HG02981 (cell line): Measurements from ENCODE around the gene LILRB3.
"Not testable (repeated sequence)": the region's sequence is repeated elsewhere in the genome, so short reads cannot be mapped to it uniquely, and the experiment has no call there.

Source experiments
- ATAC-seq: cut with Tn5 transposase; IDR thresholded peaks from one replicate; pipeline ENCODE4 v1.9.1; 2021; ENCODE audit warnings: mild to moderate bottlenecking, moderate library complexity; ENCODE audit not compliant: unreplicated experiment

LILRB3 gene

DNA sequence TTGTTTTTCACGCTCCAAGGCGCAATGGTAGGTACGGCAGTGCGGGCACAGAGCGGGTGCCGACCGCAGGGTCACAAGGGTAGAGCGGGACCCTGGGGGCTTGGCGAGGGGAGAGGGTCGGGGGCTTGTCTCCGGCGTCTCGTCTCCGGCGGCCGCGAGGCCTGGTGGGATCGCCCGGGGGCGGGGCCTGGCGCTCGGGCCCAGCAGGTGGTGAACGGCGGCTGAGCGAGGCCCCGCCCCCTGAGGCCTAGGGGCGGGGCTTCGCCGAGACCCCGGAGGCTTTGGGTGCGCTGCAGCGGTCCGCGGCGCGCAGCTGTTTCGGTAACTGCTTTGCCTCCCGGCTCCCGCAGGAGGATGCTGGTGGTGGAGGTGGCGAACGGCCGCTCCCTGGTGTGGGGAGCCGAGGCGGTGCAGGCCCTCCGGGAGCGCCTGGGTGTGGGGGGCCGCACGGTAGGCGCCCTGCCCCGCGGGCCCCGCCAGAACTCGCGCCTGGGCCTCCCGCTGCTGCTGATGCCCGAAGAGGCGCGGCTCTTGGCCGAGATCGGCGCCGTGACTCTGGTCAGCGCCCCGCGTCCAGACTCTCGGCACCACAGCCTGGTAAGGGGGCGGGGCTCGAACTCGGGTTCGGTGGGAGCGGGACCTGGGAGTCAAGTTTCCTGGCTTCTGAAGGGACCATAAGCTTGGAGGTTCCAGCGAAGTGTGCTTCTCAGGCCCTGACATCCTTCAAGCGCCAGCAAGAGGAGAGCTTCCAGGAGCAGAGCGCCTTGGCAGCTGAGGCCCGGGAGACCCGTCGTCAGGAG lies 31.6 kb downstream of the LILRB3 start, which contains the start of gene TSEN34:
Gene TSEN34, plus strand, starts transcription at position 298 of the 800 bp plus-strand sequence. Its CDS starts 57 bp downstream, at position 355.
- peak; percentile 20 for ATAC-seq

DNA sequence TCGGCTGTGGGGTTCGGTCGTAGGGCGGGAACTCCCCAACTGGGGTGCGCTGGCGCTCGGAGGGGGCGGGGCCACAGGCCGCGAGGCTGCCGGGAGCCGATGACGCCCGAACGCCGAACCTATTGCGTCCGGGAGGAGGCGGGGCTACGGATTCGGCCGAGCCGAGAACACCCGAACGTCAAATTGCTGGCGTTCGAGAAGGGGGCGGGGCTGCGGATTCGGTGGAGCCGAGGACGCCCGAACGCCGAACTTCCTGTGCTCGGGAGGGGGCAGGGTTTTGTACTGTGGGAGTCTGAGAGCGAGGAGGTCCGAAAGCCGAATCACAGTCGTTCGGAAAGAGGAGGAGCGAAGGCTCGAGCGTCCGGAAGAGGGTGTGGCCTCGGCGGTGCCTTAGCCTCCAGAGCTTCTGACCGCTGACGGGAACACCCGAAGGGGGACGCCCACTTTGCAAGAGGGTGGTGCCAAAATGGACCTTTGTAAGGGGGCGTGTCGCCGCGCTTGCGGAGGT lies 32.2 kb downstream of the LILRB3 start:
- ATAC-seq: peak; percentile 45

DNA sequence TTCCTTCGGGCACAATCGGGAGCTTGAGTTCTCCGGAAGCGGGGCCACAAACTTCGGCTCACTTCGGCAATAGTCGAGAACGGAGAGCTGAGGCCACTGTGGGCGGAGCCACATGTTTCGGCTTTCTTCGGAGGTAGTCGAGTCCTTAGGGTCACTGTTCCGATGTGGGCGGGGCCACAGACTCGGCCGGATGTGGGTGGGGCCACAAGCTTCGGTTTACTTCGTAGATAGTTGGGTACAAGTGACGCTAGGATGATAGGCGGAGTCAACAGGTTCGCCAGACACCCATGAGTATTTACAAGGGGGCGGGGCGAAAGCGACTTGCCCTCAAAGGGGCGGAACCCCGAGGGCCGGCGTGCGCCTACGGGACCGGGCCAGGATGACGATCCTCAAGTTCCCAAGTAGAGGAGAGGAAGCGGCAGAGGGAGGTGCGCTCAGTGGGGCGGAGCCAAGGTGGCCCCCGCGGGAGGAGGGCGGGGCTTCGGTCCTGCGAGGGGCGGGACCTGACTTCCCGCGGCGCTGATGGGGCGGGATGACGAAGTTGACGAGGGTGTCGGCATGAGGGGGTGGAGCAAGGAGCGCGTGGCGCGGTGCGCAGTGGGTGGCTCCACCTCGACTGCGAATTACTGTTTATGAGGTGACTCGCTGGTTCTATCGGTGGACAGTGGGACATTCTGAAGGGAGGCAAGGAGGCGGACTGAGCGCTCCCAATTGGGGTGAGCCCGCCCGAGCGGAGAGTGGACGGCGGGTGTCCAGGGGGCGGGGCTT lies 32.9 kb downstream of the LILRB3 start:
- ATAC-seq: peak; percentile 38

DNA sequence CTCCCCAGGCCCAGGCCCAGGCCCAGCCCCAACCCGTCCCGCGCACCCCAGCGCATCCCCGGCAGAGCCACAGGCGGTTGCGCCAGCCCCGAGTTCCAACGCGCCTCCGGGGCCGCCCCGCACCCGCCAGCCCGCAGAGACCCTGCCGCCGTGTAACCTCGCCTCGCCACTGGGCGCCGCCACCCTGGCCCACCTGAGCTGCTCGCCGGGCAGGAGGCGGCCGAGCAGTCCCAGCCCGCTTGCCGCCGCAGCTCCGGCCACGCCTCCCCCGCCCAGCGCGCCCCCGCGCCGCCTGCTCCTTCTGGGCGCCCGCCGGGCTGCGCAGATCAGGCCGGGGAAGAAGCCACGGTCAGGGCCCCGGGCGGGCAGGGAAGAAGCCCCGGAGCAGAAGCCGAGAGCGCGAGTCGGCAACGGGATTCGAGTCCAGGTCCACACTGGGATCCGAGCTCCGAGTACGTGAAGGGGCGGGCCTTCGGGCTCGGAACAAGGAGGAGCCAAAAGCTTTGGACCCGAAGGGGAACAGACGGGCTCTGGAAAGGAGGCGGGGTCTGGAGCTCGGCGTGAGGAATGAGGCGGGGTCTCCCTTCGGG lies 33.6 kb downstream of the LILRB3 start, which contains the start of gene MBOAT7:
Gene MBOAT7, minus strand, starts transcription at position 436 of the 590 bp plus-strand sequence. CDS start 1,072 bp downstream, outside the sequence.
- ATAC-seq: peak; percentile 17

DNA sequence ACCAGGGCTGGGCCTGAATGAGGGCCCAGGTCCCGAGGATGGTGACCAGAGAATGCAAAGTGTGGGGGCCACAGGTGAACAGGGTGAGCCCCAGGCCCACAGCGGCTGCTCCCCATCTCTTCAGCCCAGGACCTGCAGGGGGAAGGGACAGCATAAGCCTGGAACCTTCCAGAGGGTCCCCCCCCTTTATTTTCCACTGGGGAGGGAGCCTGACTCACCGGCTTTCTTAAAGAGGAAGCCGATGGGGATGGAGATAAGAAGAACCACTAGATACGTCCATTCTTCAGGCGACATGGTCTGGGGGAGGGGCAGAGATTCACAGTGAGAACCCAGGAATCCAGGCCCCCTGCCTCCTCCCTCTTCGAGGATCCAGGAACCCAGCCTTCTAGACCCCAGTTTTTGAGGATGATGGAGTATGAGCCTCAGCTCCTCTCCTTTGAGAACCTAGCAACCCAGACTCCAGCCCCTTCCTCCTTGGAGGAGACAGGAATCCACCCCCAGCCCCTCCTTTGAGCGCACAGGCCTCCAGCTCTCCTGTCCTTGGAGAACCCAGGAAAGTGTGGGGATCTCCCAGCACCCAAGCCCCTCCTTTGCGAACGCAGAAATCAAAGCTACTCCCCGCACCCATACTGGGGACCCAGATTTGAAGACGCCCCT lies 34.5 kb downstream of the LILRB3 start:
- no peak for ATAC-seq

DNA sequence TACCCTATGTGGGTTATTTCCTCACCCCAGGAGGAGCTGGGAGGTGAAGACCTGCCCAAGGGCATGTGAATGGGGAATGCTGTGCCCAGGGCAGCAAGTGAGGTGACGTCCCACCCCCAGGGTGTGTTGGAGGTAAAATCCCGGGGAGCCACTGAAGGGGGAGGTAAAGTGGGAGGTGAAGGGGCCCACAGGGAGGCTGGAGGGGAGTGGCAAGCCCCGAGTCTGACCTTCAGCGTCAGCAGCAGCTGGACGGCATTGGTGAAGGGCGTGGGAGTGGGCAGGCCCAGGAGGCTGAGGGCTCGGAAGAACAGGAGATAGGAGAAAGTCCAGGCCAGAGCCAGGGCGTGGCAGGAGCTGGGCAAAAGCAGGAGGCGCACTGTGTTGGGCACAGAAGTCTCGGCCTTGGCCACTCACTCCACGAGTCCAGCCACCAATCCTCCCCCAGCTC lies 35.8 kb downstream of the LILRB3 start:
- no peak for ATAC-seq

DNA sequence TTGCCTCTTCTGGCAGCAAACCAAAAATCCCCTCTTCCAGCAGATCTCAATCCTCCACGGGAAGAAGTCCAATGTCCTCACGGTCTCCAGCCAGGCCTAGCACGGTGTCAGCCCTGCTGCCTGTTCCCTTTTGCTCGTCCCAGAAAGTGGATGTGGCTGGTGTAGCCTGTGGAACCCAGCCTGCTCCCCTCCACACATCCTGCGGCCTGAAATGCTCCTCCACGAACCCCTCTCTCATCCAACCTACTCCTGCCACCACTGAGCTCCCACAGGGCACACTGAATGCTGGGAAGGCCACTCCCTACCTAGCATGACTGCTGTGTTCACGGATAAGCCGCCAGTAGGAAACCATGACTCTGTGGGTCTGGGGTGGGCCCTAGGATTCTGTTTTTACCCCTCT lies 36.5 kb downstream of the LILRB3 start:
- ATAC-seq: no peak

DNA sequence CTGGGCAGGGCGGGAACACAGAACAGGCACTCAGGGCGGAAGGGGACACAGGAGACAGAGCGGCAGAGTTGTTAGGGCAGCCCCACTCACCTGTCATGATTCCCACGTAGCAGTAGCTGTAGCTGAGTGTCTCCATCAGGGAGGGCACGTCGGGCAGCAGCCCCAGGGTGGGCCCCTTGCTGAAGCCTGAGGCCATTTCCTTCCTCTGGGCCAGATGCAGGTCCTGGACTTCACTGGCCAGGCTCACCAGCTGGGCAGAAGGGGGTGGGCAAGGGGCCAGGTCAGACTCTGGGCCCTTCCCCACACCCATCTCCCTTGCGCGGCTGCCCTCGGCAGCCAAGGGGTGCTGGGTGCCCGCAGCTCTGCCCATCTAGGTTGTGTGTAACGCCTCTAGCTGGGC lies 39.4 kb downstream of the LILRB3 start:
- no peak for ATAC-seq

DNA sequence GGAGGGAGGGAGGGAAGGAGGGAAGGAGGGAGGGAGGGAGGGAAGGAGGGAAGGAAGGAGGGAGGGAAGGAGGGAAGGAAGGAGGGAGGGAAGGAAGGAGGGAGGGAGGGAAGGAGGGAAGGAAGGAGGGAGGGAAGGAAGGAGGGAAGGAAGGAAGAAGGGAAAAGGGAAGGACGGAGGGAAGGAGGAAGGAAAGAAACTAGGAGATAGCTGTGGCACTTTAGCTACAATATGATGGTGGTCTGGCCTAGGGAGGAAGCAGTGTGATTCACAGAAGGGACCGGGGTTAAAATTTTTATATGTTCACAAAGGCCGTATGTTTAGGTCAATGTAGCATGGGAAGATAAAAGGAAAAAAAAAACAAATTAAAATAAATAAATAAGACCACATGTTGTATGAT lies 40.9 kb downstream of the LILRB3 start:
- ATAC-seq: not testable (repeated sequence)

DNA sequence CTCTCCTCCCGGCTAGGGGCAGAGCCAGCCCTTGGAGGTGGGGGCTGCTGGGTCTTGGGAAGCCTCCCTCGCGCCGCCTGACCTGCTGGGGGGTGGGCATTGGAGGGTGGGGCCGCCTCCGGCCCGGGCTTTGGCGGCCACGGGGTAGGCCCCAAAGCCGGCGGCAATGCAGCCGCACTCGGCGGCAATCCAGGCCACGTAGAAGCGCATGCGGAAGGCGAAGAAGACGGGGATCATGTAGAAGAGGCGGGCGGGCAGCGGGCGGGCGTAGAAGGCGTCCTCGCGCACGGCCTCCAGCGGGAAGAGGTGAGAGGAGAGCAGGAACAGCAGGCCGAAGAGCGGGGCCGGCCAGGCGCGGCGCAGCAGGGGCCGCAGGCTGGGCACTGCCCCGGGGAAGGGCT lies 42.1 kb downstream of the LILRB3 start:
- ATAC-seq: no peak

DNA sequence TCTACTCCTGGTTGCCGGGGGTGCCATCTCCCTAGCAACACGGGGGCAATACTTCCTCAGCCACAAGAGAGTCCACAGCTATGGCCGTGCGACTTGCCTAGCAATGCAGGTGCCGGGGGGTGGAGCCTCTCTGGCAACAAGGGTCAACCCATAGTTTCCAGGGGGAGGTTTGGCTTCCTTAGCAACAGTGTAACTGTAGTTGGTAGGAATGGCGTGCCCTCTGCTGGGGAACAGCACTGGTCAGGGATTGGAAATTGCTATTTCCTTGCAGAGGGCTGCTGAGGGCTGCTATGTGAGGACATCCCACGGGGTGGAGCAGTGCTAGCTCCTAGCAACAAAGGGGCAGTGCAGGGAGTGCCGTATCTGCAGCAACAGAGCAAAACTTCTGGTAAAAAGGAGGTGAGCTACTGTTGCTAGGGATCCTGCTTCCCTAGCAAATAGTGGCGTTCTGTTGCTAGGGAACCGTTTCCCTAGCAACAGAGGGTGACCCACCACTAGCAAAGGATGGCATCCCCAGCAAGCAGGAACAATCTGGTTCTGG lies 42.8 kb downstream of the LILRB3 start:
- ATAC-seq: no peak

DNA sequence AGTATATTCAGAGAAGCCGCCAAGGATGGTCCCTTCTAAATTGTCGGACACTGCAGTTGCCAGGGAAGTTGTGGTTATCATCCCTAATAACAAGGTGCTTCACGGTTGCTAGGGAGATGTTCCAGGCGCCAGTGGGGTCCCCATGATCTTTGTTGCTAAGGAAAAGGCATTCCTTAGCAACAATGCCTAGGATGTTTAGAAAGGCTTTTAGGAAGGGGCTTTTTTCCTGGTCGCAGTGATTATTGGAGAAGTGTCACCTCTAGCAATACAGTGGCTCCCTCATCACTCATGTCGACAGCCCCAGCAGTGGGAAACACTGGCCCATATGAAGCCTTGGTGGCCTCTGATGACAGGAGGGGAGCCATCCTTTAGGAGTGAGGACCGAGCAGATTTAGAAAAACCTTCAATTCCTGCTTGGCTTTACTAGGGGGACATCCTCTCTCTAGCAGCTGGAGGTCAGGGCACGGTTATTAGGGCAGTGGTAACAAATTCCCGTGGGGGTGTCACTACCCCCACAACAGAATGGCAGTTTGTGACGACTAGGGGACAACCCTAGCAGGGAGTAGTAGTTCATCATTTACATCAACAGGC lies 43.5 kb downstream of the LILRB3 start:
- no peak for ATAC-seq

DNA sequence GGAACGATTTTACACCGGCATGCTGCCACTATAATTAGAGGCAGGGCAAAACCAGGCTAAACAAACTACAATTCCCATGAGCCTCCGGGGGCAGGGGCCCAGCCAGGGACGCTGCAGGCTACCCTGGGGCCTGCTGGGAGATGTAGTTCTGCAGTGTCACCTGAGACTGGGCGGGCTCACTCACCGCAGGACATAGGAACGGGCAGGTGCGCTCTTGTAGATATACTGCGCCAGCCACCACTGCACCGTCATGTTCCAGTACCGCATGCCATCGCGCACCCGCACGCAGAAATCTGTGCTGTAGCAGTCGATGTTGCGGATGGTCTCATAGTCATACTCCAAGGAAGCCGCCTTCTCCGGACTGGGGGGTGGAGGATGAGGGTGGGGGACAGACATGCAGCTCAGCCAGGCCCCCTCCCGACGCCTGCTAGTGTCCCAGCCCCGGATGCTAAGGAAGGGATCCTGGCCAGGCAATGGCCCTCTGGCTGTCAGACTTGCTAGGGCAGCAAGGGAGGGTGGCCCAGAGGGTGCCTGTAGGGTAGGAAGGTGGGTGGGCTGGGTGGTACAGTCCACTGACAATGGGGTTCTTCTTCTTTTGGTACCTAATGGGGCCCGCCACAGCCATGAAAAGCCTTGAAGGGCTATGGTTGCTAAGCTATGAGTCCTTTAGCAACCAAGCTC lies 44.1 kb downstream of the LILRB3 start:
- ATAC-seq: no peak

DNA sequence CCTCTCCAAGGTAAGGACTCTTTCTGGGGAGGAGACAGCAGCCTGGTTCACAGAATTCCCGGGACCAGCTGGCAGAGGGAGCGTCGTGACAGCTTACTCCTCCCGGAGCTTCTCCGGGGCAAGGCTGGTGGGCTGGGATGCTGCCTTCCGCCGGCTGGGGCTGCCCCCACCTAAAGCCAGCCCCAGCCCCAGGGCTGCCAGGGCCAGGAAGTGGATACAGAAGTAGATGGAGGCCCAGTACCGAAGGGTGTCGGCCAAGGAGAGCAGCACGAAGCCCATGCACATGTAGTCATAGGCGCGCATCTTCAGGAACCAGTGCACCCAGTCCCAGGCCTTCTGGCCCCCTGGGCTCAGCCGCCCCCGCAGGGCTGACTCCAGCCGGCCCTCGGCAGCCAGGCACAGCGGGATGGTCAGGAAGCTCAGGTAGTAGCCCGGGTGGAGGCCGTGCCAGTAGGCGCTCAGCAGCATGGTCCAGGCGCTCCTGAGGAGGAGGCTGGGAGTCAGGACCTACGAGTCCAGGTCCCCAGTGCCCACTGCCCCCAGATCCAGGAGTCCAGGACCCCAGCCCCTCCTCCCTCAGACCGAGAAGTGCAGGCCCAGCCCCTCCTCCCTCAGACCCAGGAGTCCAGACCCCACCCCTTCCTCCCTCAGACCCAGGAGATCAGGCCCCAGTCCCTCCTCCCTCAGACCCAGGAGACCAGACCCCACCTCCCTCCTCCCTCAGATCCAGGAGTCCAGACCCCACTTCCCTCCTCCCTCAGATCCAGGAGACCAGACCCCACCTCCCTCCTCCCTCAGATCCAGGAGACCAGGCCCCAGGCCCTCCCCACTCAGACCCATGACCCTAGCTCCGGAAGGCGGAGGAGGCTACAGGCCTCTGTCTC lies 48.6 kb downstream of the LILRB3 start:
- ATAC-seq: no peak

DNA sequence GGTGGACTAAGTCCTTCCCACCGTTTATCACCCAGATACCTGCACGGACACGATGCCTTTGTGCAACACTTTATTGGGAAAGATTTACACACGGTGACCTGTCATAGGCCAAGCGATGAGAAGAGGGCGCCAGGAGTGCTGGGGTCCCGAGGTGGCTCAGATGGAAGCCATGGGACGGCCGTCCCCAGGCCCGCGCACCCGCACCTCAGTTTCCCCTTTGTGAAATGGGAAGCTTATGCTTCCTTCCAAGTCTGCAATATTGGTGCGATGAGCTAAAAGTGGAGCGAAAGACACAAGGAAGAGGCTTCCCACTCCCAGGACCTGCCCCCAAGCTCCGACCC lies 49.5 kb downstream of the LILRB3 start:
- no peak for ATAC-seq

DNA sequence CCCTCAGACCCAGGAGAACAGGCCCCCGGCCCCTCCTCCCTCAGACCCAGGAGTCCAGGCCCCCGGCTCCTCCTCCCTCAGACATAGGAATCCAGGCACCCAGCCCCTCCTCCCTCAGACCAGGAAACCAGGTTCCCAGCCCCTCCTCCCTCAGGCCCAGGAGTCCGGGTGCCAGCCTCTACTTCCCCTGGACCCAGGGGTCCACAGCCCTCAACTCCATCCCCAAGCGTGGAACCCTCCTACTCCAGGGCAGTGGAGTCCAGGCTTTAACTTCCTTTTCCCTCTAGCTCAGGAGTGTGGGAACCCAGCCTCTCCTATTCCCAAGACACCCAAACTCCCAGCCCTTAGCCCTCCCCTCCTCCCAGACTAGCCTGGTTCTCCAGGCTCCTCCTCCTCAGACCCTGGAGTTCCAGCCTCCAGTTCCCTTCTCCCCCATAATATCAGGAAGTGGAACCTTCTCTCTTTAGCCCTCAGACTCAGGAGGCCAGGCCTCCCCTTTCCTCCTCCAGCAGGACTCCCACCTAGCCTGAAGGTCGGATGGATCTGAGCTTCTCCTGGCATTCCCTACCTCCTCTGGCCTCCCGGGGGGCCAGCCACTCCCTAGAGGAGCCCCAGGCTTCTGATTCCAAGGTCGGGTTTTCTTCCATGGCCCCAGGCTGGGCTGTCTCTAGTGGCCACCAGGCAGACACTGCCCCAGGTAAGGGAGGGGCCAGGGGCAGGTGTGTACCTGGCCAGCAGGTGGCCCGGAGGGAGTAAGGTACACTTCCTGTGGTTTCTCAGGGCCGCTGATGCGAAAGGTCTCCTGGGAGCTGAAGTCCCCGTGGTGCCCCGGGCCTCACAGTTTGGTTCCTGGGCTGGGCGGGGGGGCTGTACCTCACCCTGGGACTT lies 50.1 kb downstream of the LILRB3 start, which contains the start of gene TMC4:
Gene TMC4, minus strand, starts transcription at position 690 of the 888 bp plus-strand sequence. Its CDS starts 43 bp downstream, at position 647.
- ATAC-seq: no peak

DNA sequence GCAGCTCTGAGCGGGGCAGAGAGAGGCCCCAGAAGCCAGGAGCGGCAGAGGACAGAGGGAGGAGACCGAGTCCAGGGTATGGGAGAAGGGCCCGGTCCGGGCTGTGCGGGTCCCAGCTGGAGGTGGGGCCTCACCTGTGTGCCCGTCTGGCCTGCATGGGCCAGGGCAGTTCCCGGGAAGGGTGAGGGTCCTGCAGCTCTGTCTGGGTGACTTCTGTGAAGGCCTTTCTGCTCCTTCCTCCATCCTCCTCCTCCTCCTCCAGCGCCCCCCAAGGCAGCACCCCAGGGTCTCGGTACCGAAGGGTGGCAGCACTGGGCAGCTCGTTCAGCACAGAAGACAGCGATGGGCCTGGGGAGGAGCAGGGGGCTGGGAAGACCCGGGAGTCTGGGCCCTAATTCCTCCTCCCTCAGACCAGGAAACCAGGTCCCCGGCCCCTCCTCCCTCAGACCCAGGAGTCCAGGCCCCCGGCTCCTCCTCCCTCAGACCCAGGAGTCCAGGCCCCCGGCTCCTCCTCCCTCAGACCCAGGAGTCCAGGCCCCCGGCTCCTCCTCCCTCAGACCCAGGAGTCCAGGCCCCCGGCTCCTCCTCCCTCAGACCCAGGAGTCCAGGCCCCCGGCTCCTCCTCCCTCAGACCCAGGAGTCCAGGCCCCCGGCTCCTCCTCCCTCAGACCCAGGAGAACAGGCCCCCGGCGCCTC lies 50.9 kb downstream of the LILRB3 start:
- not testable (repeated sequence) for ATAC-seq
